D341Med (cell line): ENCODE measurements around the gene SETD5.

ENCODE experiments used
- DNase-seq: peaks from one replicate; pipeline ENCODE4 v3.0.0; 2012; ENCODE audit warnings: low spot score

Gene SETD5

DNA sequence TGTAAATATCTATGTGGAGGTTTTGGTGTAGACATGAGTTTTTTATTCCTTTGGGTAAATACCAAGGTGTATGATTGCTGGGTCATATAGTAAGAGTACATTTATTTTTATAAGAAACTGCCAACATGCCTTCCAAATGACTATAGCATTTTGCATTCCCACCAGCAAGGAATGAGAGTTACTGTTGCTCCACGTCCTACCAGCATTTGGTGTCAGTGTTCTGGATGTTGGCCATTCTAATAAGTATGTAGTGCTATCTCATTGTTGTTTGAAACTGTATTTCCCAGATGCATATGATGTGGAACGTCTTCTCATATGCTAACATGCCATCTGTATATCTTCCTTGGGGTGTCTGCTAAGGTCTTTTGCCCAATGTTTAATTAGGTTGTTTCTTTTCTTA, 117.5 kb downstream of the SETD5 start:
- DNase-seq, result no peak

GRCh38 chr3:9525078-9525477, 127.7 kb downstream of the SETD5 start:
- no peak for DNase-seq
